ENCODE results near the gene POU2AF2.

The POU2AF2 gene

DNA sequence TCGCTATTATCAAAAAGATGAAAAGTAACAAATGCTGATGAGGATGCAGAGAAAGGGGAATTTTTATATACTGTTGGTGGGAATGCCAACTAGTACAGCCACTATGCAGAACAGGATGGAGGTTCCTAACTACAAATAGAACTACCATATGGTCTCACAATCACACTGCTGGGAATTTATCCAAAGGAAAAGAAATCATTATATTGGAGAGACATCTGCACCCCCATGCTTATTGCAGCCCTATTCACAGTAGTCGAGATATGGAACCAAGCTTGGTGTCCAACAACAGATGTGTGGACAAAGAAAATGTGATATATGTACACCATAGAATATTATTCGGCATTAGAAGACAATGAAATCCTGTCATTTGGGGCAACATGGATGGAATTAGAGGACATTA lies 19.6 kb upstream of the POU2AF2 start:
- DNase-seq (ENCODE audit: low read depth in 1 of 2, low spot score in 1 of 2): no peak

DNA sequence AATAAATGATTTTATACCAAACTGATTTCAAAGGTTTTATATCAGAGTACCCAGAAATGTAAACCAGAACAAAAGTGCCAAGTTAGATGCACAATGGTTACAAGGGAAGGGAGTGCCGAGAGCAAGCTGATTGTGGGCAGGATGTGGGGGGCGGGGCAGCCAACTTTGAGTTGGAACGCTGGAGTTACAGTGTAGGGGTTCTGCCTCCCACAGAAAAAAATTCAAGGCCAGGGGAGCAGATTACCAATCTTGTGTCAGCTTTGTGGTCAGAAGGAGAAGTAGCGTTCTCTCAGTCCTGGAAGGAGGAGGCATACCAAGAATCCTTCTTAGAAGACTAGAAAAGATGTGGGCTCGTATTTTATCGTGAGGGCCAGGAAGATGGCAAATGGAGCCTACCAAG lies 15.9 kb upstream of the POU2AF2 start:
- TF ChIP-seq POLR2AphosphoS5 (IDR thresholded peaks at IDR 0.05; ENCODE audit: low read depth) (no peak), GABPA (IDR thresholded peaks at IDR 0.05; ENCODE audit: low read depth) (no peak), SPI1 (IDR thresholded peaks at IDR 0.05; ENCODE audit: borderline replicate concordance, low read depth) (no peak)
- TF ChIP-seq, protein P1, sequence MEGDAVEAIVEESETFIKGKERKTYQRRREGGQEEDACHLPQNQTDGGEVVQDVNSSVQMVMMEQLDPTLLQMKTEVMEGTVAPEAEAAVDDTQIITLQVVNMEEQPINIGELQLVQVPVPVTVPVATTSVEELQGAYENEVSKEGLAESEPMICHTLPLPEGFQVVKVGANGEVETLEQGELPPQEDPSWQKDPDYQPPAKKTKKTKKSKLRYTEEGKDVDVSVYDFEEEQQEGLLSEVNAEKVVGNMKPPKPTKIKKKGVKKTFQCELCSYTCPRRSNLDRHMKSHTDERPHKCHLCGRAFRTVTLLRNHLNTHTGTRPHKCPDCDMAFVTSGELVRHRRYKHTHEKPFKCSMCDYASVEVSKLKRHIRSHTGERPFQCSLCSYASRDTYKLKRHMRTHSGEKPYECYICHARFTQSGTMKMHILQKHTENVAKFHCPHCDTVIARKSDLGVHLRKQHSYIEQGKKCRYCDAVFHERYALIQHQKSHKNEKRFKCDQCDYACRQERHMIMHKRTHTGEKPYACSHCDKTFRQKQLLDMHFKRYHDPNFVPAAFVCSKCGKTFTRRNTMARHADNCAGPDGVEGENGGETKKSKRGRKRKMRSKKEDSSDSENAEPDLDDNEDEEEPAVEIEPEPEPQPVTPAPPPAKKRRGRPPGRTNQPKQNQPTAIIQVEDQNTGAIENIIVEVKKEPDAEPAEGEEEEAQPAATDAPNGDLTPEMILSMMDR (IDR thresholded peaks at IDR 0.05; ENCODE audit: insufficient read depth, low read length): no peak
- TF ChIP-seq, protein P2, sequence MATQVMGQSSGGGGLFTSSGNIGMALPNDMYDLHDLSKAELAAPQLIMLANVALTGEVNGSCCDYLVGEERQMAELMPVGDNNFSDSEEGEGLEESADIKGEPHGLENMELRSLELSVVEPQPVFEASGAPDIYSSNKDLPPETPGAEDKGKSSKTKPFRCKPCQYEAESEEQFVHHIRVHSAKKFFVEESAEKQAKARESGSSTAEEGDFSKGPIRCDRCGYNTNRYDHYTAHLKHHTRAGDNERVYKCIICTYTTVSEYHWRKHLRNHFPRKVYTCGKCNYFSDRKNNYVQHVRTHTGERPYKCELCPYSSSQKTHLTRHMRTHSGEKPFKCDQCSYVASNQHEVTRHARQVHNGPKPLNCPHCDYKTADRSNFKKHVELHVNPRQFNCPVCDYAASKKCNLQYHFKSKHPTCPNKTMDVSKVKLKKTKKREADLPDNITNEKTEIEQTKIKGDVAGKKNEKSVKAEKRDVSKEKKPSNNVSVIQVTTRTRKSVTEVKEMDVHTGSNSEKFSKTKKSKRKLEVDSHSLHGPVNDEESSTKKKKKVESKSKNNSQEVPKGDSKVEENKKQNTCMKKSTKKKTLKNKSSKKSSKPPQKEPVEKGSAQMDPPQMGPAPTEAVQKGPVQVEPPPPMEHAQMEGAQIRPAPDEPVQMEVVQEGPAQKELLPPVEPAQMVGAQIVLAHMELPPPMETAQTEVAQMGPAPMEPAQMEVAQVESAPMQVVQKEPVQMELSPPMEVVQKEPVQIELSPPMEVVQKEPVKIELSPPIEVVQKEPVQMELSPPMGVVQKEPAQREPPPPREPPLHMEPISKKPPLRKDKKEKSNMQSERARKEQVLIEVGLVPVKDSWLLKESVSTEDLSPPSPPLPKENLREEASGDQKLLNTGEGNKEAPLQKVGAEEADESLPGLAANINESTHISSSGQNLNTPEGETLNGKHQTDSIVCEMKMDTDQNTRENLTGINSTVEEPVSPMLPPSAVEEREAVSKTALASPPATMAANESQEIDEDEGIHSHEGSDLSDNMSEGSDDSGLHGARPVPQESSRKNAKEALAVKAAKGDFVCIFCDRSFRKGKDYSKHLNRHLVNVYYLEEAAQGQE (IDR thresholded peaks at IDR 0.05; ENCODE audit: insufficient replicate concordance, low read depth): no peak
- H3K4me3 ChIP-seq (replicated peaks; ENCODE audit: insufficient read depth, low read length): no peak overlapping the region
- DNase-seq (ENCODE audit: low read depth in 1 of 2, low spot score in 1 of 2): peak; percentile 4 to 9
- peaks cover 1% of the 10 kb centered on the region for H3K27me3 ChIP-seq (ENCODE audit: insufficient read depth, poor library complexity, severe bottlenecking)
- no peak overlapping the region for H3K27ac ChIP-seq (replicated peaks)

More for the DNA sequence above, 19.6 kb upstream of the POU2AF2 start:
- TF ChIP-seq, protein P1 (IDR thresholded peaks at IDR 0.05; ENCODE audit: insufficient read depth, low read length): no peak
- Histone ChIP-seq H3K27me3 (ENCODE audit: insufficient read depth, poor library complexity, severe bottlenecking) (peaks cover 8% of the 10 kb centered on the region), H3K4me3 (replicated peaks; ENCODE audit: insufficient read depth, low read length) (no peak overlapping the region), H3K27ac (replicated peaks) (no peak overlapping the region)

DNA sequence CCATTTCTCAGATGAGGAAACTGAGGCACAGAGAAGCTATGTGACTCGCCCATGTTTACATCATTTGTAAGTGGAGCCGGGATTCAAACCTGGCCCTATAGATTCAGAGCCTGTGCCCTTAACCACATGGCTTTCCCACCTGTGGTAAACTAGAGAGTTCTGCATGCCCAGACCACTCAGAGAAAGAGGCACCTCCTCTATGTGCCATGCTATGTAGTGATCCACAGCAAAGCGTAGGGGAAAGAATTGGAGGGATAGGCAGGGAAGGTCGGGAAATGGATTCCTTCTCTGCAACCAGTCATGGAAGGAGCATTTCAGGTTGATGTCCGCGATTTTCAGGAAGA lies 15.4 kb upstream of the POU2AF2 start:
- Histone ChIP-seq H3K27me3 (ENCODE audit: insufficient read depth, poor library complexity, severe bottlenecking) (no peaks in the 10 kb centered on the region), H3K27ac (replicated peaks) (no peak overlapping the region), H3K4me3 (replicated peaks; ENCODE audit: insufficient read depth, low read length) (no peak overlapping the region)
- TF ChIP-seq GABPA (IDR thresholded peaks at IDR 0.05; ENCODE audit: low read depth) (no peak), POLR2AphosphoS5 (IDR thresholded peaks at IDR 0.05; ENCODE audit: low read depth) (no peak), SPI1 (IDR thresholded peaks at IDR 0.05; ENCODE audit: borderline replicate concordance, low read depth) (no peak)
- TF ChIP-seq, protein P1 (IDR thresholded peaks at IDR 0.05; ENCODE audit: insufficient read depth, low read length): no peak
- TF ChIP-seq, protein P2 (IDR thresholded peaks at IDR 0.05; ENCODE audit: insufficient replicate concordance, low read depth): no peak
- no peak for DNase-seq (ENCODE audit: low read depth in 1 of 2, low spot score in 1 of 2)

DNA sequence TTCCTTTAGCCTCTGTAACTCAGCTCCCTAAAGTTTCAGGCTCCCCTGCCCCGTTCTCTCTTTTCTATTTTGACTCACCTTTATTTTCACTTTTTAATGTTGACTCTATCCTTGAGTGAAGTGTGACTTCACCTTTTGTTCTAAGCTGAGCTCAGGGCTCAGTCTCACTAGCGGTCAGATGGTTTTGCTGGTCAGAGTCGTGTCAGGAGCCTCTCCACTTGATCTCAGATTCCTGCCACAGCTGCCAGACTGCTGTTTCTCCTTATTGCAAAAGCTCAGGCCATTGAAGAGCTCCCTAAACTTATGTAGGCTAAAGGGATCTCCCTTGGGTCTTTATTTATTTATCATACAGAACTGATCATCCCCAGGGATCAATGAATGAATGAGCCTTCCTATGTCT lies 13.7 kb upstream of the POU2AF2 start:
- no peak for DNase-seq (ENCODE audit: low read depth in 1 of 2, low spot score in 1 of 2)
- H3K27ac ChIP-seq (replicated peaks): no peak overlapping the region
- no peaks in the 10 kb centered on the region for H3K27me3 ChIP-seq (ENCODE audit: insufficient read depth, poor library complexity, severe bottlenecking)
- no peak for TF ChIP-seq POLR2AphosphoS5 (IDR thresholded peaks at IDR 0.05; ENCODE audit: low read depth)
- TF ChIP-seq, protein P2 (IDR thresholded peaks at IDR 0.05; ENCODE audit: insufficient replicate concordance, low read depth): no peak
- TF ChIP-seq SPI1 (IDR thresholded peaks at IDR 0.05; ENCODE audit: borderline replicate concordance, low read depth): no peak
- TF ChIP-seq GABPA (IDR thresholded peaks at IDR 0.05; ENCODE audit: low read depth): no peak
- TF ChIP-seq, protein P1 (IDR thresholded peaks at IDR 0.05; ENCODE audit: insufficient read depth, low read length): no peak
- H3K4me3 ChIP-seq (replicated peaks; ENCODE audit: insufficient read depth, low read length): no peak overlapping the region

All from HL-60 (cell line).